Kidney glomerular epithelial cell (primary cell): ENCODE data around the gene RNF207.
A peak's percentile ranks its signal among the peaks of the same experiment; 100 is the strongest.

ENCODE experiments used
- DNase-seq: peaks from one replicate; lab custom pipeline; 2025; lab: John Stamatoyannopoulos, UW

The RNF207 gene

DNA sequence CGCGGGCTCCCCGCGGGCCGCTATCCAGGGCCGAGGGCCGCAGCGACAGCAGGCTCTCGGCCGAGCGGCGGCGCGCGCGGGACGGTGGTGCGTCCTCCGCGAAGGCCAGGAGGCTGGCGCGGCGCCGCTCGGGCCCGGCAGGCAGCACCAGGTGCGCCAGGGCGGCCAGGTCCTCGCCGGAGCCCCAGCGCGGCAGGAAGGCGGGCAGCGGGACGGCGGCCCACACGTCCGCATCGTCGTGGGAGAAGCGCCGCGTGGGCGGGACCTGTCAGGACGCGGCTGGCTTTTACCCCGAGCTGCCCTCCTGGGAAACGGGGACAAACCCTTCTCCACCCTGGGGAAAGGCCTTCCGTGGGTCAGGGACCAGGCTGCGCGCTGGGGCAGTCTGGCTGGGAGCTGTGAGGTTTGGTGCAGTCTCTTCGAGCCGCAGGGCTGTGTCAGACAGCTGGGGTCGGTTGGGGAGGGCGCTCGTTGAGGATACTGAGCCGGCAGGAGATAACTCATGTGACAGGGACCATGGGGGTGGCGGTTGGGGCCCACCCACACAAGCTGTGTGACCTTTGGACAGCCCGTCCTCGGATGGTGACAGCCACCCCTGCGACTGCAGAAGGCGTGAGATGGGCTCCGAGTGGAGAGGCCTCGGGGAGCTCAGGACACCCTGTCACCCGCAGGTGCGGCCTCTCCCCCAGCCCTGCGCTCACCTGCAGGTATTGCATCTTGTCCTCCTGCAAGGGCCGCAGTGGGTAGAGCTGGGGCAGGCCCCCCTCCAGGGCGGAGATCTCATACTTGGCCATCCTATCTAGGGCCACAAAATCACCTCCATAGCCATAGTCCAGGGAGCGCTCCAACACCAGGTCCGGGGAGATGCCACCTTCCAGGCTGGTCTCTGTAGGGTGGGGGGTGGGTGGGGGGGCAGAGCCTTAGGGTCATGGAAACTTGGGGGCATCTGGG is 44.1 kb downstream of the RNF207 start:
- no peak for DNase-seq

DNA sequence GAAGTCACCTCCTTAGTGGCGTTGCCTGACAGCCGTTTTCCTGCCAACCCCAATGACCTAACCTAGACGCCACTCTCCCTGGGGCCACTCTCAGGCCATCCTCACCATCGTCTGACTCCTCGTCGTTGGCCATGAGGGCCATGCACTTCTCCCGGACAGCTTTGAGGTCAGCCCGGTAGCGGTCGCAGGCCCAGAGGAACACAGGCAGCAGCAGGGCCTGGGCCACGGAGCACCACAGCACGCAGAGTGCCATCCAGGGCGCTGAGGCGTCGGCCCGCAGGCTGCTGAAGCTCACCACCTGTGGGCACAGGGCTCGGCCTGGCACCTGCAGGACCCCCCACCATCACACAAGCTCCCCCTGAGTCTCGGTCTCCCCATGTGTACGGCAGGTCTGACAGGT is 45.3 kb downstream of the RNF207 start:
- no peak for DNase-seq

DNA sequence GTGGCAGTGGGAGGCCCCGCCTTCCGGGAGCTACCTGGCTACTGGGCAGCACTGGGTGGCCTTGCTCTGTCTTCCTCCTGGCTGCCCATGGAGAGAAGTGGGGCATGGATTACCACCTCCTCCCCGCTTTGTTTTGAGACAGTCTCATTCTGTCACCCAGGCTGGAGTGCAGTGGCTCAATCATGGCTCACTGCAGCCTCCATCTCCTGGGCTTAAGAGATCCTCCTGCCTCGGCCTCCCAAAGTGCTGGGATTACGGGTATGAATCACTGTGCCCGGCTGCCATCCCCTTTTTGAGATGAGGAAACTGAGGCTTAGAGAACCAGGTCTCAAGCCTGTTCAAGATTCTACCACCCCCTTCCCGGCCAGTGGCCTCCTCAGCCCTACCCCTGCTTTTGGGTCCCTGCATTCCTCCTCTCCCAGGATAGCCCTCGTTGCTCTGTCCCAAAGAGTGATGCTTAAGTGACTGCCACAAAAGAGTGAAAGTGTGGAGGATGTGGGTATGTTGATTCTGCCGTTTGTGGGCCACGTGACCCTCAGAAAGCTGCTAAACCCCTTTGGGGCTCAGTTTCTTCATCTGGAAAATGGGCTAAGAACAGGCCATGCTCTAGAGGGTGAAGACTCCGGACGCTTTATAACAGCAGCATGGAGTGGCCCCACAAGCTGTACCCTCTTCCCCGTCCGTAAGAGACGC is 45.9 kb downstream of the RNF207 start:
- DNase-seq = no peak

DNA sequence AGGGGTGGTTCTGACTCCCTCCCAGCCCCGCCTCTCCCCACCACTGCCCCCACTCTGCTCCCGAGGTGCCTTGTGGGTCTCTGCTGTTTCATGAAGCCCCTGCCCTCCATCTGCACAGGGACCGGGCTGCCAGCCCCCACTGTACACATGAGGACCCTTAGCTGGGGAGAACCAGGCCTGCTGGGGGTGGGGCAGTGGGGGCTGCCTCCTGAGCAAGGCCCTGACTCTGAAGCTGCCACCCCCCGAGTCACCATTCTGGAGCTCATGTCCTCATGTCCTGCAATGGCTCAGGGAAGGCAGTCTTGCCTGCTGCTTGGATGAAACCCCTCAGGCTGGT is 46.4 kb downstream of the RNF207 start:
- no peak for DNase-seq

DNA sequence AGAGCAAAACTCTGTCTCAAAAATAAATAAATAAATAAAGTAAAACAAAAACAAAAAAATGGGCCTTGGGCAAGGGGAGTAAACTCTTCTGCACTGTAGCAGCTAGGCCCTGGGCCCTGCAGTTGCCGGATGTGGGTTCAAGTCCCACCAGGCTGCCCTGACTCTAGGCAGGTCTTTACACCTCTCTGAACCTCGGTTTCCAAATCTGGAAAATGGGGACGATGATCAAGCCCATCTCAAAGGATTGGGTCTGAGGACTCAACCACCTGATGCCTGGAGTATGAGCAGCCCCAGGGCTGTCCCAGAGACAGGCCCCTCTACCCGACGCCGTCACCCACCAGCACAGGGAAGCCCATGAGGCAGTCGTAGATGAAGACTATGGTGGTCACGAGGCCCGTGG is 47.5 kb downstream of the RNF207 start:
- DNase-seq = no peak

DNA sequence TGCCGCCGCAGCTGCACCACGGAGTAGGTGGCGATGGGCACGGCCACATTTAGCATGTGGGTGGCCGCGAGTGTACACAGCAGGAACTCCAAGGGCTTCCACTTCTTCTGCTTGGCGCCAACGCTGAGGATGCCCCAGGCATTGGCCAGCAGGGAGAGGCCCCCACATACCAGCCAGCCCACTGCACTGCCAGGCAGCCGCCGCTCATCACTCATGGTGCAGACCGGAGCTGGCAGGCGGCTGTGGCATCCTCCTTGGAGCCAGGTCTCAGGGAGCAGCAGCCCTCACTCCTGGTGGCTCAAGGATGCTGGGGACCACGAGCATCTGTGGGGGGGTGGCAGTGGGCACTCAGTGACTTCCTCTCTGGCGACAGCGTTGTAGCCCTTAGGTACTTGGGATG is 48.8 kb downstream of the RNF207 start:
- no peak for DNase-seq

DNA sequence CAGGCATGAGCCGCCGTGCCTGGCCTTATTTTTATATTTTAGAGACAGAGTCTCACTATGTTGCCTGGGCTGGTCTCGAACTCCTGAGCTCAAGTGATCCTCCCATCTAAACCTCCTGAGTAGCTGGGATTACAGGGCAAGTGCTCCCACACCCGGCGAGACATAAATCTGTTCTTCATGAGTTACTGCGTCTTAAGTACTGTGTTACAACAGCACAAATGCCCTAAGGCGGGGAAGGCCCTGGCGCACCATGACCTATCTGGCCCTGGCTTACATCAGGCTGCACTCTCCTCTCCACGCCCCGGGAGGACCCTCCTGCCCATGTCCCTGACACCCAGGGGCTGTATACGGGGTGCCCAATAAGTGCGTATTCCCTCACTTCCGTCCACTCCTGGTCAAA is 50.7 kb downstream of the RNF207 start:
- DNase-seq = no peak

DNA sequence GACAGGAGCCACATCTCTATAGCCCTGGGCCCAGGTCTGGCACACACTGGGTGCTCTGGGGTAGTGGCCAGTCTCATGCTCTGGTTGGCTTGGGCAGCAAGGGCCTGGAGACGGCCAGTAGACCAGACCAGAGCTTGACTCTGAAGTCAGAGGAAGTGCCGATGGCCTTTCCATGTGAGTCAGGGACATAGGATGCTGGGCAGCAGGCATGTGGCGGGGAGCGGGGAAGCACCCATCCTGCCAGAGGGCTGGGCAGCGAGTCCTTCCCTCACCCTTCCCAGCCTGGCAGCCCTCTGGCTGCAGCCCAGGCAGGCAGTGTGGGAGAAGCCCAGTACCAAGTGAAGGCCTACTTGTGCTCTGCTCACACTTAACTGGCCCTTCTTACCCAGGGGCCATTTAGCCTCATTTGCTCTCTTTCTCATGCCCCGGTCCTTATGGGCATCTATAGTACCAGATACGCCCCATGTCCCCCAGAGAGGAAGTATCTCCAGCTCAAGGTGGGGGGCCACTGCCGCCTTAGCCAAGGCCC is 51.7 kb downstream of the RNF207 start:
- DNase-seq = no peak

DNA sequence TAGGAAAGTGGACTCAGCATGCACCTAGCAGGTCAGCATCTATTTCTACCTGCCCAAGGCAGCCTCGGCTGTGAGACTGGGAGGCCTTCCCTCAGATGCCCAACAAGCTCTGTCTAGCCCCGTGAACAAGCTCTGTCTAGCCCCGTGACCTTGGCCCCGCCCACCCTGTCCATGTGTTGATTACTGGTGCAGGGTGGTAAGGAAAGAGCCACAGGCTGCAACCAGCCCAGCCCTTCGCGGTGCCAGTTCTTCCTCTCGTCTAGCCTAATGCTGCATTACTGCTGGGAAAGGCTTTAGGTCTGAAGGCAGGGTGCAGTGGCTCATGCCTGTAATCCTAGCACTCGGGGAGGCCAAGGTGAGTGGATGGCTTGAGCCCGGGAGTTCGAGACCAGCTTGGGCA is 52.8 kb downstream of the RNF207 start:
- no peak for DNase-seq

DNA sequence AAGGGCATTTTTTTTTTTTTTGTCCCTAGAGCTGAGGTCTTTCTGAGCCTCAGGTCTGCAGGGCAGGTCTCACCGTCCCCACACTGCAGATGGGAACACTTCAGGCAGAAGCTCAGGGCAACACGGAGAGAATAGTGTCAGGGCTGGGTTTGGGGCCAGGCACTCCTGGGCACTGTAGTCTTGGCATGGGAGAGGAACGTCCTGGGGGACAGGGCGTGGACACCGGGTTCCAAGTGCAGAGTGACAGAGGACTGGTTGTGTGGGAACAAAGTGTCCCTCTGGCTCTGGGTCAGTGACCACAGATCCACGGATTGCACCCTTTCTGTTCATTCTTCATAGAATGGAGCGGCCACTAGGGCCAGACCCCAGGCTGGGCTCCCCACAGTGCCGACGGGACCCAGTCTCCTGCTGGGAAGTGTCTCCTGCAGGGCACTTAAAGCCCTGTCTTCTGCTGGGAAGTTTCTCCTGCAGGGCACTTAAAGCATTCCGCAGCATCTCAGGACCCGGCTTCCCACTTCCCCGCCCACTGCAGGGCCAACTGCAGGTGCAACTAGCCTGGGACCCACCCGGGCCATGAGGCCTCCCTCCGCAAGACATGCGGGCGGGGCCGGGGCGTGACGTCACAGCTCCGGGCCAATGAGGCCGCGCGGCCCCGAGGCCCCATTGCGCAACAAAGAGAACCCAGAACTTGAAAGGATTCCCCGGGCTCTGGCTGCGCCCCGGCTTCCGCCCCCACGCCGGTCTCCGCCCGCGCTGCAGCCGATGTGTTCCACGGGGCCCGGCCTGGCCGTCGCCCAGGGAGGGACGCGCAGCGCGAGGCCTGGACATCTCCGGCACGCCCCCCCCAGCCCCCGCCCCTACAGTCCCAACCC is 53.8 kb downstream of the RNF207 start:
- no peak for DNase-seq

DNA sequence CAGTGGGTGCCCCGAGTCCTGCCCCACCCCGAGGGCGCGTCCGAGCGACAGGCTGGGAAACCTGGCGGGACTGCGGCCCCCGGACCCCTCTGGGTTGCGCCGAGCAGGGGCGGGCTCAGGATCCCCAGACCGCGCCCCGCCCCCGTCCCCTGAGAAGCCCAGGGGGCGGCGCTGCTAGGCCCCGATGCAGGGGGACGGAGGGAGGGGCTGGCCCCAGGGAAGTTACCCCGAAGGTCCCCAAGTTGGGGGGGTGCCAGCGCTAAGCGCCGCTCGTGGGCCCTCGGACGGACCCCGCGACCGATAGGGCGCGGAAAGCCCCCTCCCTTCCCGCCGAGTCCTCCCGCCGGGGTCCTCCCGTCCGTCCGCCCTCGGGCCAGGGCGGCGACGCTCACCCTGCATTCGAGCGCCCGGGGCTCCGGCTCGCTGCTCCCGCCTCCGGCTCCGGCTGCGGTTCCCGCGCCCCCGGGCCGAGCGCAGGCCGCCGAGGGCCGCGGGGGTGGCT is 54.6 kb downstream of the RNF207 start:
- no peak for DNase-seq

DNA sequence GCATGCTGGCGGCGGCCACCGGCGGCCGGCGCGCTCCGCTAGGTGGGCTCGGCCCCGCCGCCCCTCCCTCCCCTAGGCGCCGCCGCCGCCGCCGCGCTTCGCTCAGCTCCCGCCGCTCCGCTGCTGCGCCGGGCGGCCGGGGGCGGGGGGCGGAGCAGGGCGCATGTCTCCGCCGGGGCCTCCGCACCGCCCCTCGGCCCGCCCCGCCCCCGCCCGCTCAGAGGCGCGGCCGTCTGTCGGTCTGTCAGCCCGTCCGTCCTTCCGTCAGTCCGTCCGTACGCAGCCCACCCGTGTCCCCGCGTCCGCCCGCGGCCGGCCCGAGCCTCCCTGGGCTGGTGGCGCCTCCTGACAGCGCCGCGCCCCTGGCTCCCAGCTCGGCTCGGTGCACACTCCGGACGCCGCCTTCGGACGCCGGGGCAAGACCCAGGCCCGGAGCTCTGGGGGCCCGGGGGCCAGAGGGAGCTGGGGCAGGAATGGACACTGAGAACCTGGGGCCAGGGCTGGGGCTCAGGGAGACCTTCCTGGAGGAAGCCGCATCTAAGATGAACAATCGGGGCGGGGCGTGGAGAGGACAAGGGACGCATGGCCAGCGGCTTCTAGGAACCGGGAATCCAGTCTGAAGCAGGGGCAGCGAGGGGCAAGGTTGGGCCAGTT is 55.2 kb downstream of the RNF207 start, which contains the start of gene GPR153:
Gene GPR153 (minus strand): TSS at position 138 of the 654 bp plus-strand sequence. CDS start 6,193 bp downstream, outside the sequence.
- no peak for DNase-seq

DNA sequence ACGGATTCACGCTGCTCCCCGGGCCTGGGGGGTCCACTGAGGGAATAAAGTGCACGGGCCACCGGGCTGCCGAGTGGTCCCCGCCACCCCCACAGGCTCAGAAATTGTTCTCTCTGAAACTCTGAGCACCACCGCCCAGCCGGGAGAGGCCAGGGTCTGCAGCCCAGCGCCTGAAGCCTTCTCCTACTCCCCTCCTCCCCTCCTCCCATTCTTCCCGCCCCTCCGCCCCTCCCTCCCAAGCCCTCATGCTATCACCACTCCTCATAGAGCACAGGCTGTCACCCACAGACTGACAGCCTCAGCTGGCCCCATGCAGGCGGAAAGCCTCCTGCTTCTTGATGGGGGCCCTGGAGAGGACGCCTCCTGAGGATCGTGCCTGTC is 55.7 kb downstream of the RNF207 start:
- DNase-seq = no peak

DNA sequence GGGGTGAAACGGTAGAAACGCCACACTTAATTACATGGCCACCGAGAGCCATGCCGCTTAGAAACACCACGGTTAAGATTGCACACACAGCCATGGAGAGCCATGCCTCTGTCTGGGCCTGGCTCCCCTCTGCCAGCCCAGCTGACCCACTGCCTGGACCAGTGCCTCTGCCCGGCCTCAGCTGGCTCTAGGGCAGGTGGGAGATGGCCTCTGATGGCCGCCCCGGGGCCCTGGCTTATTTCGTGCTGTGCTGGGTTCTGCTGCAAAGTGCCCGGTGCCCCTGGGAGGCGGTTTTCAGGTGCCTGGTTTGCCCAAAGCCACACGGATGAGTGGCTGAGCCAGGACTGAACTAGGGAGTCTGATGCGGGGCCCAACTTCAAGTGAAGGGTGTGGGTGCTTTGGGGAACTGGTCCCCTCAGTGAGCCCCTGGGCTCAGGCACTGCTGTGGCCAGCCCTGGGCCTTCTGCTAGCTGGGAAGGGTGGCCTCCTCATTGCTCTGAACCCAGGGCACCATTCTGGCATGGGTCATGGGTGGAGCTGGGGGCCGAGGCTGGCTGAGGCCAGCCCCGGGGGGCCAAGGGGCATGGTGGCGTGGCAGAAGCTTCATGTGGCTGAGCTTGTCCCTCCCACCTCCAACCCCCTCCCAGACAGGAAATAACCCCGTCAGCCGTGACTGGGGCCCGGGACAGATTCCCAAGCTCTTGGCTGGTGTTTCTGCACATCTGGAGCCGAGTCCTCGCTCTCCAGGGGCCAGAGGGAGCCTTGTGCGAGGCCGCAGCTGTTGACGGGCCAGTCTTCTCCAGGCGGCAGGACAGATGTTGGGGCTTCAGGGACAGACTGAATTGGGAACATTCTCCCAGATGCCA is 56.9 kb downstream of the RNF207 start:
- DNase-seq = no peak

DNA sequence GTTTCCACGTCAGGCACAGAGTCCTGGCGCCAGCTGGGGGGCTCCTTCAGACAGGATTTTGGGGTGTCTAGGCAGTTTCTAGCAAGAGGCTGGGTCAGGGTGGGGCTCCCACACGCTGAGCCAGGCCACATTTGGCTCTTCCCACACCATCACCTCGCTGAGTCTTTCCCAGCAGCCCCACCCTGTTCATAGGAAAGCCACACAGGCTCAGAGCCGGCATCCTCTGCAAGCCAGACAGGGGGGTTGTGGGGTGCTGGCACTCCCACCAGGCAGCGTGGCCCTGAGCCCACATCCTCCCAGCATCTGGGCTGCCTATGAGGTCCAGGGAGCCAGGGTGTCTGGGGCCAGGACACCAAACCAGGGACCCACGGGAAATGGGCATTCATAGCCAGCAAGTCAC is 57.8 kb downstream of the RNF207 start:
- no peak for DNase-seq

DNA sequence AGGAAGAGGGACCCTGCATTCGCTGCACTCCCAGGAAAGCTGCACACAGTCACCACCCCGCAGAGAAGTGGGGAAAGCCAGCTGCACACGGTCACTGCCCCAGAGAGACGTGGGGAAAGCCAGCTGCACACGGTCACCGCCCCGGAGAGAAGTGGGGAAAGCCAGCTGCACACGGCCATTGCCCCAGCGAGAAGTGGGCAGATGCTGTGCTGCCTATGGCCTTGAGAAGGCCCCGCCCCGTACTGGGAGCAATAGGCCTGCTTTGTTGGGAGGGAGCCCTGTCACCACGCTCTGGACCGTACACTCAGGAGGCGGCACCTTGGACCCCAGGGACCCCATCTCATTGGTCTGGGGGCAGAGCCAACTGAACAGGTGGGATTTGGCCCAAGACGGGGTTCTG is 59.2 kb downstream of the RNF207 start:
- no peak for DNase-seq

DNA sequence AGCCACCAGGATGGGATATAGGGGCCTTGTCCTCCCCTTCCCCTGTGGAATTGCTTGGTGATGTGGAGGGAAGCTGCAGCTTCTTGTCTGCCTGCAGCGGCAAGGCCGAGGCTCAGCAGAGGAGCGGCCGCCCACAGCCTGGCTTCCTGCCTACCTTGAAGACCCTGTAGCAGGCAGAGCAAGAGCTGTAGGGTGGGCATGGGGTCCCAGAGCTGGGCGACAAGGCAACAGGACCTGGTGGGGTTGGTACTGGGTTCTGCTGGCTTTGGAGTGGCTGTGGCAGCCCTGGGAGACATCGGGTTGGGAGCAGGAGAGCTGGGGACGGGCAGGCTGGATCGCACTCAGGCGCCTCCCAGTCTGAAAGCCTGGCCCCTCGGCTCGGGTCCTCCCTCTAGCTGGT is 60.7 kb downstream of the RNF207 start:
- no peak for DNase-seq

DNA sequence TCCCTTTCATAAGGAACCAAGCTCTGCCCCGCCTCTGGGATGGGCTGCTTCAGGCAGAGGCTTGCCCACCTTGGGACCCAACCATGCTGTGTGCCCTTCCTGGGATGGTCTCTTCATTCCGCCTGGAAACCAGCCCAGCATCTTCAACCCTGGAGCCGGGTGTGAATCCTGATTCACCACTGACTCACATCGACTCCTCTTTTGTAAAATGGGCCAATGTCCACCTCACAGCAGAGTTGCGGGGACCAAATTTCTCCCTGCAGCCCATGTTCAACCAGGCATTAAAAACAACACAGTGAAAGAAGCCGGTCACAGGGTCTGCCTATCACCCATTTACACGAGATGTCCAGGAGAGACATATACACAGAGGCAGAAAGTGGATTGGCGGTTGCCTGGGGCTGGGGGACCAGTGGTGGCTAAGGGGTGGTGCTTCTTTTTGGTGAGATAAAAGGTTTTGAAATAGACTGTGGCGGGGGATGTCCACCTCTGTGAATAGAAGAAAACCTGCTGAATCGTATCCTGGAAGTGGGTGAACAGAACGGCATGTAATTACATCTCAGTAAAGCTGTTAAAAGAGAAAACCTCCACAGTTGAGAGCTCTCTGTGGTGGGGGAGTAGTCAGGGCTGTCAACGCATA is 61.9 kb downstream of the RNF207 start:
- peak; percentile 79 for DNase-seq

DNA sequence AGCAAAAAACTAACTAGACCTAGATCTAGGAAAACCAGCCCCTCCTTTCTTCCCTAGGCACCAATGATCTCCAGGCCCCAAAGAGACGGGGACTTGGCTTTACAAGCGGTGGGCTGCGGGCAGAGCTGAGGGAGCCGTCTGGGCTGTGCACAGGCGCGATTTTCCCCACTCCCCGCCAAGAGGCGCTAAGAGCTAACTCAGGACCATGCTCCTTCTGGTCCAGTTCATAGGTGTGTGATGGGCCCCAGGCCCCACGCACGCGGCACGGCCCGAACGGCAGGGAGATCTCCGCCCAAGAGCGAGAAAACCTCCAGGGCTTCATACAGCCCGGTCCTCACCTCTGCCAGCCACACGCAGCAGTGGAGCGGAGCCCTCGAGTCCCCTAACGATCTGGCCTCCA is 62.5 kb downstream of the RNF207 start:
- DNase-seq = no peak

DNA sequence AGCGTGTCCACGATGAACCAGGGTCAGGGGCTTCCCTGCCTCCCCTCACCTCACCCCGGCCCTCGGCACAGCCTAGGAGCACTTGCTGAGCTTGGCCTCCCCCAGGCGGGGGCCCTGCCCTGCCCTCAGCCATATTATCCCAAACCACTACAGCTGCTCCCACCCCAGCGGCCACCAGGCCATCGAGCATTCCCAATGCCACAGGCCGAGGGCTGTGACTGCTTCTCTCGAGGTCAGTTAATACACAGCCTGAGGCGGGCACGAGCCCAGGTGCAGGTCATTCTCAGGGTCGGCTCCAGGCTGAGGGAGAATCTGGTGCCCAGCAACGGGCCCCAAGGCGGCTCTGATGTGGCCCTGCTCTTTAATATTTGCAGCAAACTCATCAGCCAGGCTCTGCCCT is 63.4 kb downstream of the RNF207 start:
- DNase-seq = no peak
